Subcutaneous abdominal adipose tissue (tissue), 5 donors: ENCODE results near the gene ICOS.
A peak's percentile ranks its signal among the peaks of the same experiment; 100 is the strongest.

Source experiments
- H3K27ac ChIP-seq: one replicate; pipeline ENCODE4 v1.7.0; 2013; ENCODE audit warnings: low read depth, mild to moderate bottlenecking, inconsistent platforms, low read length, moderate library complexity
- H3K27me3 ChIP-seq, 5 donors: one replicate each; pipeline ENCODE4 v1.7.0; 2013; ENCODE audit warnings: low read length in 5 of 5, inconsistent platforms in 1 of 5; ENCODE audit not compliant: control insufficient read depth in 5 of 5, insufficient read depth in 4 of 5
- H3K36me3 ChIP-seq, 5 donors: one replicate each; pipeline ENCODE4 v1.7.0; 2013; ENCODE audit warnings: low read length in 5 of 5; ENCODE audit not compliant: control insufficient read depth in 5 of 5, insufficient read depth in 5 of 5
- H3K4me1 ChIP-seq, 5 donors: one replicate each; pipeline ENCODE4 v1.7.0; 2013; ENCODE audit warnings: low read length in 5 of 5, mild to moderate bottlenecking in 3 of 5, moderate library complexity in 1 of 5; ENCODE audit not compliant: control insufficient read depth in 5 of 5, insufficient read depth in 5 of 5
- H3K4me3 ChIP-seq, 5 donors: one replicate each; pipeline ENCODE4 v1.7.0; 2013; ENCODE audit warnings: low read length in 5 of 5, low read depth in 1 of 5
- H3K9ac ChIP-seq, 5 donors: one replicate each; pipeline ENCODE4 v1.7.0; 2013; ENCODE audit warnings: low read length in 5 of 5, mild to moderate bottlenecking in 4 of 5, moderate library complexity in 3 of 5
- H3K9me3 ChIP-seq, 5 donors: one replicate each; pipeline ENCODE4 v1.7.0; 2013; ENCODE audit warnings: low read length in 5 of 5; ENCODE audit not compliant: control insufficient read depth in 5 of 5
- donor health status: healthy.
- donor health status: healthy.
- donor health status: healthy.
- donor health status: healthy.
- donor health status: healthy.

Gene ICOS

DNA sequence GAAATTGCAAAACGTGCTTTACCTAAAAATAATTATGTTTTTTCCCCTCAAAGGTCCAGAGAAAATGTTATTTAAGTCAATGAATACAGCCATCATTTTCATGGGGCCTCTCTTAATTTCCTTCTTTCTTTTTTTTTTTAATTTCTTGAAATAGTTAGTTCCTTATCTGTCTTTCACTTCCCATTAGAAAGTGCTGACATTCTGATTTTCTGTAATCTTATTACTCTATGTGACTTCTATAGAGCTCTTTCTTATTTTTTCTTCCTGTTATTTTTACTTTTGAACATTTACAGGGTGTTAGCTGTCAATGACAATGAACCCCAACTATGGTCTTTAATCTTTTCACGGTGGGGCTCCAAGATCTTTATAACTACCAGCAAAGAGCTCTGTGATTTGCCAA lies 39.0 kb upstream of the ICOS start:
- no peak overlapping the region for H3K27ac ChIP-seq
- peaks cover 0 to 9% (median 3%) of the 10 kb centered on the region in 5 donors for H3K4me1 ChIP-seq
- no peak overlapping the region for H3K4me3 ChIP-seq
- peak overlapping the region in 1 of 5 donors; percentile 53 for H3K9ac ChIP-seq
- peaks cover 8 to 17% (median 10%) of the 10 kb centered on the region in 5 donors for H3K9me3 ChIP-seq
- no peaks in the 10 kb centered on the region for H3K27me3 ChIP-seq
- no peaks in the 10 kb centered on the region for H3K36me3 ChIP-seq

DNA sequence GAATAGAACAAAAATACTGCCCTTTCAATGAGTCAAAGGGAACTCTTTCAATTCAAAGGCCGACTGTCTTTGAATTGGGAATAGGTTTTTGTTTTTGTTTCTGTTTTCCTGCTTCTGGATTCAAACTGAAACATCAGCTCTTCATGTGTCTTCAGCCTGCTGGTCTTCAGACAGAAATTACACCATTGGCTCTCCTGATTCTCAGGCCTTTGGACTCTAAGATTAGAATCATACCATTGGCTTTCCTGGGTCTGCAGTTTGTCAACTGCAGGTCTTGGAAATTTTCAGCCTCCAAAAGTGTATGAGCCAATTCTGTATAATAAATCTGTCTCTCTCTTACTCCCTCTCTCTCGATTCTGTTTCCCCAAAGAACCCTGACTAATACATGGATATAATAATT lies 37.9 kb upstream of the ICOS start:
- peaks cover 9 to 22% (median 14%) of the 10 kb centered on the region in 5 donors for H3K9me3 ChIP-seq
- no peak overlapping the region for H3K27ac ChIP-seq
- H3K27me3 ChIP-seq: no peaks in the 10 kb centered on the region
- H3K4me3 ChIP-seq: no peak overlapping the region
- peaks cover 0 to 5% (median 3%) of the 10 kb centered on the region in 5 donors for H3K4me1 ChIP-seq
- H3K9ac ChIP-seq: no peak overlapping the region
- H3K36me3 ChIP-seq: no peaks in the 10 kb centered on the region

DNA sequence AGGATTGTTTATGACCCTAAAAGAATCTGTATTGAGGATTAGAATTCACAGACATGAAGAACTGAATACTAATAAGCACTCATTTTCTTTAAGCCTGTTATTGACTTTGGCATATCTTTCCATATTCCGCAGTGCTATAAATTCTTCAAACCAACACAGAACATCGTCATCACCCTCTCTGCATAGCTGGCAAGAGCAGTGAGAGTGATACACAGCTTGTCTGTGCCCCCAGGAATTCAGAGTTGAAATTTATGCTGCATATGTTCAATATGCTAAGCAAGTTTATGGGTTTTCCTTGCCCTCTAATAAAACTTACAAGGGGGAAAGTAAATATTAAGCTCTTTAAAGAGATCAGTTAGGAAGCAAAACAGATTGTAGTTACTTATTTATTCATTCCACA lies 36.3 kb upstream of the ICOS start:
- H3K9ac ChIP-seq: no peak overlapping the region
- no peaks in the 10 kb centered on the region for H3K36me3 ChIP-seq
- H3K27me3 ChIP-seq: no peaks in the 10 kb centered on the region
- no peak overlapping the region for H3K4me3 ChIP-seq
- no peak overlapping the region for H3K27ac ChIP-seq
- peaks cover 9 to 22% (median 14%) of the 10 kb centered on the region in 5 donors for H3K9me3 ChIP-seq
- peaks cover 0 to 3% (median 0%) of the 10 kb centered on the region in 5 donors for H3K4me1 ChIP-seq

DNA sequence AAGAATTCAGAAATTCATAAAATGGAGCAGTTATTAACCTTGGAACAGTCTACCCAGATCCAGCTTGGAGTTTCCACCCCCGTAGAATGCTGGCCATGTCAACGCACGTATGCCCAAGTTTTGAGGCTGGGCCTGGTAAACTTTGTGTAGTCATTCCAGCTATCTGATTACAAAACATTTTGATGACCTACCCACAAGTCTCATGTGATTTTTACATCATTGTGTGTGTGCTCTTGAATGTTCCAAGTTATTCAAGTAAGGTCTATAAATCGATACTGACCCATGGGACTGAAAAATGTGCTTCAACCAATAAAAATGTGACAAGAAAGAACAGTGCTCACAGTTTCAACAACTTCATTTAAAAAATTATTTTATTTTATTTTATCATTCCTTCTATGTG lies 32.5 kb upstream of the ICOS start:
- no peaks in the 10 kb centered on the region for H3K36me3 ChIP-seq

DNA sequence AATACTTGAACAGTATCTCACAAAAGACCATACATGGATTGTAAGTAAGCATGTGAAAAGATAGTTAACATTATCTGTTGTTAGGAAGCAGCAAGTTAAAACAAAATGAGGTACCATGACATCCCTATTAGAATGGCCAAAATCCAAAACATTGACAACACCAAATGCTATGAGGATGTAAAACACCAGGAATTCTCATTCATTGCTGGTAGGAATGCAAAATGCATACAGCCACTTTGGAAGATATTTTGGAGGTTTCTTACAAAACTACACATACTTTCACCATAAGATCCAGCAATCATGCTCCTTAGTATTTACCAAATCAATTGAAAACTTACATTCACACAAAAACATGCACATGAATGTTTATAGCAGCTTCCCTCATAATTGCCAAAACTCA lies 30.9 kb upstream of the ICOS start:
- Histone ChIP-seq H3K4me3 (no peak overlapping the region), H3K27ac (no peak overlapping the region), H3K4me1 (peaks cover 0 to 23% (median 19%) of the 10 kb centered on the region in 5 donors), H3K9me3 (peaks cover 9 to 22% (median 14%) of the 10 kb centered on the region in 5 donors), H3K36me3 (no peaks in the 10 kb centered on the region), H3K9ac (no peak overlapping the region), H3K27me3 (no peaks in the 10 kb centered on the region)

More for the DNA sequence above, 32.5 kb upstream of the ICOS start:
- Histone ChIP-seq H3K4me1 (peaks cover 0 to 12% (median 10%) of the 10 kb centered on the region in 5 donors), H3K9ac (no peak overlapping the region), H3K4me3 (no peak overlapping the region), H3K9me3 (peaks cover 9 to 22% (median 14%) of the 10 kb centered on the region in 5 donors), H3K27me3 (no peaks in the 10 kb centered on the region), H3K27ac (no peak overlapping the region)

DNA sequence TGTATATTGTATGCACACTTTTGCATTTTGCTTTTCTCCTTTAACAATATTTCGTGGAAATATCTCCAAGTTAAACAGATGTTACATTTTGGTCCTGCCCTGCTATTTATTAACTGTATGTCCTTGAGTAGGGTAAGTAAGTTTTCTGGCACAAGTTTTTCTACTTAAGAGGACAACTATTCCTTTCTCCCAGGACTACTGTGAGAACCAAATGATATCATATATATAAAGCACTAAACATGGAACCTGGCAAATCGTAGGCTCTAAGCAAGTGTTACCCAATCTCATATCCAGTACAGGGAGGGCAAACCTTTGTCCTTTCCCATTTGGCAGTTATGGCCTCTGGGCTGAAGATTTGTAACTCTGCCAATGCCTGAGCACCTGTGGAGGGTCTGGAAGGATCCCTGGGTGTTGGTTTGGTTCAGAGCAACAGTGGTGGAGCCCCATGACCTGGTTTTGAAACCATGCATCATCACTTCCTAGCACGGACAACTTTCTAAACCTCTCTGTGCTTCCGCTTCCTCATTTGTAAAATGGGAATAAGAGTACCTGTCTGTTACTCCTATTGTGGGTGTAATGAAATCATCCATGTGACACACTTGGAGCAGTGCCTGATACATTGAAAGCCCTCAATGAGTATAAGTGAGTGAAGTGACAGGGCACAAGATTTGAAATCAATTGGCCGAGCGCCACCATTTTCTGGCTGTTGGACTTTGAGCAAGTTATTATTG lies 28.3 kb upstream of the ICOS start:
- peak overlapping the region; percentile 44 for H3K27ac ChIP-seq
- H3K9me3 ChIP-seq: peaks cover 0 to under 1% (median 0%) of the 10 kb centered on the region in 5 donors
- no peak overlapping the region for H3K9ac ChIP-seq
- H3K4me1 ChIP-seq: peaks cover 0 to 23% (median 19%) of the 10 kb centered on the region in 5 donors
- no peaks in the 10 kb centered on the region for H3K36me3 ChIP-seq
- H3K27me3 ChIP-seq: no peaks in the 10 kb centered on the region
- H3K4me3 ChIP-seq: peak overlapping the region in 1 of 5 donors; percentile 8

DNA sequence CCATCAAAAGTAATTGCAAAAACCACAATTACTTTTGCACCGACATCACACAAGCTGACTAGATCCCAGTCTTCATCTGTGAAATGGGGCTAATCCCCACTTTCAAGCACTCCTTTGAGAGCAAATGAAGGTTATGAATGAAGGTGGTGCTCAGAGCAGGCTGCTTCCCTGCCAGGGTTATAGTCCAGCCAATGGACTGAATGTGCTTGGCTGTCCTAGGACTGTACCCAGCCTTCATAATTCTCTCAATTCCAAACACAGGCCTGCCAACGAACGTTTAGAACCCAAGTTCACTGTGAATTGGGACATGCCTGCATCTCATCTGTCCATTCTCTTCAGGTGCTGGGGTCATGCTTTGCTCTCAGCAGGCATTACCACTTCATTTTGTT lies 27.8 kb upstream of the ICOS start:
- Histone ChIP-seq H3K9ac (peak overlapping the region in 1 of 5 donors; percentile 31), H3K27ac (peak overlapping the region; percentile 44), H3K27me3 (no peaks in the 10 kb centered on the region), H3K9me3 (no peaks in the 10 kb centered on the region), H3K4me1 (peaks cover 0 to 23% (median 19%) of the 10 kb centered on the region in 5 donors), H3K36me3 (no peaks in the 10 kb centered on the region), H3K4me3 (peak overlapping the region in 2 of 5 donors; percentile 8 to 49)

DNA sequence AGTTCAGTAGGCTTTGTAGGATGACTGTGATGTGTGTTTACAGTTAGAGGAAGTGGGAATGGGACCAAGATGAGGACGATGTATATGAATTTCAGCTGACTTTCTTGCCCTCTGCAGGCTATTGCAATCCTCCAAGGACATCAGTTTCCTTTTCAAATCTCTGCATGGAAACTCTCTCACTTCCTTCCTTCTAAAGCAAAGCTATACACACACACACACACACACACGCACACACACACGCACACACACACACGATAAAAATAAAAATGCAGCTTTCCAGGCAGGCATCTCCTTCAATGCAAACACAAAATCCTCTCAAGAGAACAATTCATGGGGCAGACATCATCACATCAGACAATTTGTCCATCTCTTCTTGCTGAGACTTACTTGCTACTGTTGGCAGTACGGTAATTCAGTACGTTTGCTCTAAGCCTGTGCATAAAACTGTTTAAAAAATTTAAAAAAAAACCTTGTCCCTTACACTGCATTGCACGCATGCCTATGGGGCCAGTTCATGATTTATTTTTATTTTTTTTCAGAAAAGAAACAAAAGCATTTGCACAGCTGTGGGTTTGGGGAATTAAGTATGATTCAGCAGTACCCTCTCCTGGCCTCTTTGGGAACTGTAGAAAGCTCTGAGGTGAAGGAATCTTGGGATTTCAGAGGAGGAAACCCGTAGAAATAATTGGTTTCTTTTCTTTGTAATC lies 27.1 kb upstream of the ICOS start:
- Histone ChIP-seq H3K4me1 (peaks cover 0 to 24% (median 22%) of the 10 kb centered on the region in 5 donors), H3K27ac (peak overlapping the region; percentile 44), H3K27me3 (no peaks in the 10 kb centered on the region), H3K9me3 (no peaks in the 10 kb centered on the region), H3K9ac (peak overlapping the region in 4 of 5 donors; percentile 31 to 53 (median 42)), H3K36me3 (no peaks in the 10 kb centered on the region), H3K4me3 (peak overlapping the region in 4 of 5 donors; percentile 49 to 58 (median 53))

DNA sequence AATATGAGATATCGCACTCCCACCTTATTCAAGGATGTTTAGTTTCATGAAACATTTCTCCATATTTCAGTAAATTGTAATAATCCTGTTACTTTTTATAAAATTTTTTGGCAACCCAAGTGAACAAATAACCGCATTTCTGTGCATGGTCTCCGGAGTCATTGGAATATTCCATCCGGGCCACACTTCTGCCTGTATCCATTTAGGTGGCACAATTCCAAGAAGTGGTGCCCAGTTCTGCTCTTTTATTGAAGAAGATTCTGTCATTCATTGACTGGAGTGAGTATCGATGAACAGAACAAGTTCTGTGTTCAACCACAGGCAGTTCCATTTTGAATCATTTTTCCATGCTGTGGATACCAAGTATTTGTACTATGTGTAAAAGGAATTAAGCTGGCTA lies 26.6 kb upstream of the ICOS start:
- peak overlapping the region in 4 of 5 donors; percentile 29 to 56 (median 50) for H3K4me3 ChIP-seq
- peaks cover under 1 to 25% (median 23%) of the 10 kb centered on the region in 5 donors for H3K4me1 ChIP-seq
- H3K27me3 ChIP-seq: no peaks in the 10 kb centered on the region
- H3K9me3 ChIP-seq: no peaks in the 10 kb centered on the region
- no peaks in the 10 kb centered on the region for H3K36me3 ChIP-seq
- H3K9ac ChIP-seq: peak overlapping the region in 4 of 5 donors; percentile 9 to 53 (median 42)
- peak overlapping the region; percentile 29 for H3K27ac ChIP-seq

DNA sequence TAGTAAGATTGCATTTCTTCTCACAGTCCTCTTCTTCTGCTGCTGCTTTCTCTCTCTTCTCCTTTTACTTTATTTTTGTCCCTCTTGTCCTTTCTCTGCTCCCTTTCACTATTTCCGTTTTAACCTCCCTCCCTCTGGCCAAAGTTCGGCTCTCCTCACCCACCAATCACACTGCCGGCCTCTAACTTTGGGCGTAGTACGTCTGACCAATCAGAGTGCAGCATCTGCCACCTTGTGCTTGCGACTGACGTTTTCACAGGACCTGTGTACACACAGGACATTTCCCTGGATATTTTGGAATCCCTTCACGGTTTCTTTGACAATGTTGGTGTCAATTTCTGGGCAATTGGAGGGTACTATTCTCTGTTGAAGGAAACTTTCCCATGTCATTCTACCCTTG lies 22.6 kb upstream of the ICOS start:
- Histone ChIP-seq H3K36me3 (no peaks in the 10 kb centered on the region), H3K9me3 (no peaks in the 10 kb centered on the region), H3K27me3 (no peaks in the 10 kb centered on the region), H3K27ac (no peak overlapping the region), H3K4me1 (peaks cover 5 to 20% (median 16%) of the 10 kb centered on the region in 5 donors), H3K4me3 (no peak overlapping the region), H3K9ac (no peak overlapping the region)
